Vagina (tissue), 2 donors: ENCODE data around the gene PSORS1C1. TPM values are rescaled to one million over a fixed set of nuclear protein-coding genes. Genes with fewer than 3 reads are reported as not detected.

Experiments used
- DNase-seq, 2 donors: peaks; one replicate each; pipeline ENCODE4 v3.0.0-alpha.2; 2017; ENCODE audit errors: extremely low spot score in 2 of 2
- H3K27ac ChIP-seq: fragments of 200-600 bp; sonication (generic); one replicate; pipeline ENCODE4 v1.5.1; 2019
- H3K27me3 ChIP-seq: fragments of 200-600 bp; sonication (generic); one replicate; pipeline ENCODE4 v1.5.1; 2019
- H3K36me3 ChIP-seq, 2 donors: fragments of 200-600 bp; sonication (generic); one replicate each; pipeline ENCODE4 v1.5.1; 2017 to 2019
- H3K4me1 ChIP-seq: fragments of 200-600 bp; sonication (generic); one replicate; pipeline ENCODE4 v1.5.1; 2019
- H3K4me3 ChIP-seq, 2 donors: fragments of 200-600 bp; sonication (generic); 1 replicate in 1 of 2; 2 replicates in 1 of 2; pipeline ENCODE4 v1.5.1; 2016 to 2019
- H3K9me3 ChIP-seq: fragments of 200-600 bp; sonication (generic); one replicate; pipeline ENCODE4 v1.5.1; 2019
- POLR2A ChIP-seq, 2 donors: fragments of 450-650 bp; IDR thresholded peaks; one replicate each; pipeline ENCODE4 v1.6.1; 2017; ENCODE audit warnings: antibody characterized with exemption in 2 of 2, mild to moderate bottlenecking in 2 of 2, moderate library complexity in 2 of 2
- POLR2AphosphoS5 ChIP-seq, 2 donors: sonication (generic); formaldehyde crosslinking; IDR thresholded peaks; one replicate each; pipeline ENCODE4 v1.9.0; 2017; ENCODE audit warnings: antibody characterized with exemption in 2 of 2, mild to moderate bottlenecking in 2 of 2, low read depth in 1 of 2; ENCODE audit not compliant: insufficient read depth in 1 of 2
- intact Hi-C: fragments of 100-400 bp; cut with DNase I; formaldehyde crosslinking; loops from one replicate; pipeline ENCODE4 v1.15.1; 2023
- total RNA-seq: library from RNA; depleted of rRNA; stranded (reverse); fragments of >200 nt; gene quantifications from one replicate; pipeline ENCODE4 v1.2.3, GENCODE V29; 2016
- TF ChIP-seq, protein P1 (sequence below), 3 experiments: fragments of 450-650 bp in 2 of 3; fragments of 200-600 bp in 1 of 3; sonication (generic) in 1 of 3; IDR thresholded peaks; one replicate each; pipeline ENCODE4 v1.5.1; 2017 to 2019; ENCODE audit warnings: antibody characterized with exemption in 3 of 3, mild to moderate bottlenecking in 2 of 3, moderate library complexity in 2 of 3

Gene PSORS1C1
- total RNA-seq, 1 donor from 2014 or later = 9.6 TPM

DNA sequence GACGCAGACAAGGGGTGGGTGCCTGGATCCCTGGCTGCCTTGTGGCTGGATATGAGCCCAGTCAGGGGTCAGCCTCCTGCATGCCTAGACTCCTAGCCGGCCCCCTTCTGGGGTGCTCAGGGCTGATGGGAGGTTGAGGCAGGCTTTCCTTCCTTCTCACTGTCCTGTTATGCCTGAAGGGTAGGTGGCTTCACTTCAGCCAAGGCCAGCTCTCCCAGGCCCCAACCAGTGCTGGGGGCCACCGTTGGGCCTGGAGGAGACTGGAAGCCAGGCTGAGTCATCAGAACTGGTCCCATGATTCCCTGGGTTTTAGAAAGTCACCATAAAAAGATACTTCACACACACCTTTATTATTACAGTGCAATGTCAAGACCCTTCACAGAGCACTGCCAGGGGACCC lies 58.8 kb downstream of the PSORS1C1 start:
- intact Hi-C loops = no loop called here
- no peak for DNase-seq

DNA sequence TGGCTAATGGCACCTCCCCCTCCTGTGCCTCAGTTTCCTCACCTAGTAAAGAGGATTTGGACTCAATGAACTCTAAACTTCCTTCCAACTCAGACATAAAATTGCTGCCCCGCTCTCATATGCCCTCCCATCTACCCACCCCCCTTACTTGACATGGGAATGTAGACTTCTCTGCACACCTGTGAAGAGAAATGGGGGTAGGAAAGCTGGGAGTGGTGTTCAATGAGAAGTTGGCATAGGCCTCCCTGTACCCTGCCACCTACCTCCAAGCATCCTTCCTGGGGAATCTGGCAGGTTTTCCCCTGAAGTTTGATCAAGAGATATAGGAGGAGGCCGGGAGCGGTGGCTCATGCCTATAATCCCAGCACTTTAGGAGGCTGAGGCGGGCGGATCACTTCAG lies 59.8 kb downstream of the PSORS1C1 start:
- Histone ChIP-seq H3K27me3 (no peaks in the 10 kb centered on the region), H3K4me1 (peaks cover 6% of the 10 kb centered on the region), H3K4me3 (no peak overlapping the region), H3K9me3 (no peaks in the 10 kb centered on the region), H3K27ac (no peak overlapping the region), H3K36me3 (no peaks in the 10 kb centered on the region)
- TF ChIP-seq, protein P1, sequence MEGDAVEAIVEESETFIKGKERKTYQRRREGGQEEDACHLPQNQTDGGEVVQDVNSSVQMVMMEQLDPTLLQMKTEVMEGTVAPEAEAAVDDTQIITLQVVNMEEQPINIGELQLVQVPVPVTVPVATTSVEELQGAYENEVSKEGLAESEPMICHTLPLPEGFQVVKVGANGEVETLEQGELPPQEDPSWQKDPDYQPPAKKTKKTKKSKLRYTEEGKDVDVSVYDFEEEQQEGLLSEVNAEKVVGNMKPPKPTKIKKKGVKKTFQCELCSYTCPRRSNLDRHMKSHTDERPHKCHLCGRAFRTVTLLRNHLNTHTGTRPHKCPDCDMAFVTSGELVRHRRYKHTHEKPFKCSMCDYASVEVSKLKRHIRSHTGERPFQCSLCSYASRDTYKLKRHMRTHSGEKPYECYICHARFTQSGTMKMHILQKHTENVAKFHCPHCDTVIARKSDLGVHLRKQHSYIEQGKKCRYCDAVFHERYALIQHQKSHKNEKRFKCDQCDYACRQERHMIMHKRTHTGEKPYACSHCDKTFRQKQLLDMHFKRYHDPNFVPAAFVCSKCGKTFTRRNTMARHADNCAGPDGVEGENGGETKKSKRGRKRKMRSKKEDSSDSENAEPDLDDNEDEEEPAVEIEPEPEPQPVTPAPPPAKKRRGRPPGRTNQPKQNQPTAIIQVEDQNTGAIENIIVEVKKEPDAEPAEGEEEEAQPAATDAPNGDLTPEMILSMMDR (IDR thresholded peaks at IDR 0.05) = no peak
- TF ChIP-seq POLR2AphosphoS5 (IDR thresholded peaks at IDR 0.05; ENCODE audit: insufficient read depth in 1 of 2, low read depth in 1 of 2) (no peak), POLR2A (IDR thresholded peaks at IDR 0.05) (no peak)
- no peak for DNase-seq
- intact Hi-C loops = no loop called here

More for the DNA sequence above, 58.8 kb downstream of the PSORS1C1 start:
- no peaks in the 10 kb centered on the region for H3K27me3 ChIP-seq
- no peaks in the 10 kb centered on the region for H3K9me3 ChIP-seq
- TF ChIP-seq, protein P1 (IDR thresholded peaks at IDR 0.05) = no peak
- no peak for TF ChIP-seq POLR2A (IDR thresholded peaks at IDR 0.05)
- no peak for TF ChIP-seq POLR2AphosphoS5 (IDR thresholded peaks at IDR 0.05; ENCODE audit: insufficient read depth in 1 of 2, low read depth in 1 of 2)
- no peak overlapping the region for H3K4me3 ChIP-seq
- no peaks in the 10 kb centered on the region for H3K36me3 ChIP-seq
- no peaks in the 10 kb centered on the region for H3K4me1 ChIP-seq
- no peak overlapping the region for H3K27ac ChIP-seq

DNA sequence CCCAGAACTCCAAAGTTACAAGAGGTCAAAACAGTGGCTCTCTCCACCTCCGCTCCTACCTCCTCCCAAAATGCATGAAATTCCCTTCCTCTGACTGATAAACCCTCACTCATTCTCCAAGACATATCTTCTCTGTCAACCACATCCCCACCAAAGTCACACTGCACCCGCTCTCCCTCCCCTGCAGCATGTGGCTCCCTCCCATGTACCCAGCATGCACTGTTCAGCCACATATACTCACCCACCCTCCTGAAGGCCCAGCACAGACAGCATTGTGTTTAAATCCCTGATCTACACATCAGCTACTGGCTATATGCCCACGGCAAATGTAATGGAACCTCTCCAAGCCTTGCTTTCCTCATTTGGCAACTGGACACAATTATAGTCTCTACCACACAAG lies 61.4 kb downstream of the PSORS1C1 start:
- Histone ChIP-seq H3K27ac (no peak overlapping the region), H3K27me3 (no peaks in the 10 kb centered on the region), H3K4me3 (no peak overlapping the region), H3K9me3 (no peaks in the 10 kb centered on the region), H3K36me3 (no peaks in the 10 kb centered on the region), H3K4me1 (peaks cover 6% of the 10 kb centered on the region)
- no peak for TF ChIP-seq POLR2A (IDR thresholded peaks at IDR 0.05)
- no peak for TF ChIP-seq POLR2AphosphoS5 (IDR thresholded peaks at IDR 0.05; ENCODE audit: insufficient read depth in 1 of 2, low read depth in 1 of 2)
- TF ChIP-seq, protein P1 (IDR thresholded peaks at IDR 0.05) = no peak
- DNase-seq = no peak
- intact Hi-C loops = no loop called here

DNA sequence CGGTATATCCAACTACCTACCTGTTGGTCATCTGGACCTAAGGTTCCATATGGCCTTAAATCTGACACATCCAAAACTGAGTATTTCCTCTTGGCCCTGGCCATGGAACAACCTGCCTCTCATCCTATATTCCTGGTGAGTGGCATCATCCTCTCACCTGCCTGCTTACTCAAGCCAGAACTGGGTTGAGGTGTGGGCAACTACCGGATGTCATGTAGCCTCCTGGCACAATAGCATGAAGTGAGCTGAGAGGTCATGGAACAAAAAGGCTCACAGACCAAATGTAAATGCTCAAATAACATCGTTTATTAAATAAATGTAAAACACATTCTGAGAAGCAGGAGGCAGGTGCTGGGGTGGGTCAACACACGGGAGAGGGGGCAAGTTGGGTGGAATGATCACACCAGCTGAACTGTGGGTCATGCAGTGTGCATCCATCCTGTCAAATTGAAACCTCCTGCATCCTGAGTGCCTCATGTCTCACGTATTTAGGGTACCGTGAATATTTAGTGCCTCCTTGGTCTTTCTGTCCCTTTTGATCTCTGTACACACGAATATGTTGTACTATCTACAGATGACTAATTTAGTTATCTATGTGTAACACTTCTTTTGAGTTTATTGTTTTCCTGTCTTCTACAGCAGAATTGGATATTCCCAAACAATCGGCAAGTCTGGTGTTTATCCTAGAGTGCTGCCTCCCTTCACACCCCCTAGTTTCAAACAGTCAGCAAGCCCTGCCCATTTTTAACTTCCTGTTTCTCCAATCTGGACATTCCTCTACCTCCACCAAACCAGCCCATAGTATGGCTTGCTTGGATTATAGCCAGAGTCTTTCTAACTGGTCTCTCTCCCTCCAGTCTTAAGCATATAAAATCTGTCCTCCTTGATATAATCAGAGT lies 63.8 kb downstream of the PSORS1C1 start:
- Histone ChIP-seq H3K36me3 (no peaks in the 10 kb centered on the region), H3K9me3 (no peaks in the 10 kb centered on the region), H3K4me3 (no peak overlapping the region), H3K4me1 (peaks cover 6% of the 10 kb centered on the region), H3K27ac (no peak overlapping the region), H3K27me3 (no peaks in the 10 kb centered on the region)
- DNase-seq = no peak
- TF ChIP-seq, protein P1 (IDR thresholded peaks at IDR 0.05) = no peak
- TF ChIP-seq POLR2AphosphoS5 (IDR thresholded peaks at IDR 0.05; ENCODE audit: insufficient read depth in 1 of 2, low read depth in 1 of 2) = no peak
- no peak for TF ChIP-seq POLR2A (IDR thresholded peaks at IDR 0.05)
- intact Hi-C loops = no loop called here

DNA sequence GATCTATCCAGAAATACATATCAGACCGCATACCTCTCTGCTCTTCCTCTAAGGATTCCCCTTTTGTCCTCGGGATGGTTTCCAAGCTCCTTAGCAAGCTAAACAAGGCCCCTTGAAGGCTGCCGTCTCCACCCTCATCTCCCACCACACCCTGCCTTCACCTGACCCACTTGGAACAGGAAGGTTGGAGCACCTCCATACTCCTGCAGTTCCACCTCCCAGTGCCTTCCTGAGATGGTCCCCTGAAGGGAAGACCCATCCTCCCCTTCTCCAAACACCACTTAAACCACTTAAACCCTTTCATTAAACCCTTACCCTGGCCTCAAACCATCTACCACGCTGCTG lies 64.4 kb downstream of the PSORS1C1 start:
- H3K36me3 ChIP-seq = no peaks in the 10 kb centered on the region
- H3K4me3 ChIP-seq = no peak overlapping the region
- TF ChIP-seq POLR2AphosphoS5 (IDR thresholded peaks at IDR 0.05; ENCODE audit: insufficient read depth in 1 of 2, low read depth in 1 of 2) (no peak), POLR2A (IDR thresholded peaks at IDR 0.05) (no peak)
- TF ChIP-seq, protein P1 (IDR thresholded peaks at IDR 0.05) = no peak
- H3K9me3 ChIP-seq = no peaks in the 10 kb centered on the region
- H3K27ac ChIP-seq = no peak overlapping the region
- peaks cover 6% of the 10 kb centered on the region for H3K4me1 ChIP-seq
- intact Hi-C loops = no loop called here
- H3K27me3 ChIP-seq = no peaks in the 10 kb centered on the region
- no peak for DNase-seq
